HUES64 (cell line): Measurements from ENCODE around the gene LUC7L. TPM values are rescaled to one million over a fixed set of nuclear protein-coding genes. Genes with fewer than 3 reads are reported as not detected.

Experiments
- H3K27ac ChIP-seq: 2 replicates; pipeline ENCODE4 v1.7.0; 2013; ENCODE audit warnings: low read depth, low read length, inconsistent platforms
- H3K27me3 ChIP-seq: 2 replicates; pipeline ENCODE4 v1.6.1; 2013; ENCODE audit warnings: mild to moderate bottlenecking, low read length; ENCODE audit not compliant: insufficient read depth
- H3K36me3 ChIP-seq: 2 replicates; pipeline ENCODE4 v1.6.1; 2013; ENCODE audit warnings: mild to moderate bottlenecking, low read length; ENCODE audit not compliant: insufficient read depth
- H3K4me1 ChIP-seq: 2 replicates; pipeline ENCODE4 v1.6.1; 2013; ENCODE audit warnings: mild to moderate bottlenecking, low read length, moderate library complexity; ENCODE audit not compliant: insufficient read depth
- H3K4me3 ChIP-seq: 2 replicates; pipeline ENCODE4 v1.5.1; 2013; ENCODE audit warnings: mild to moderate bottlenecking, low read length, moderate library complexity
- H3K9ac ChIP-seq: 2 replicates; pipeline ENCODE4 v1.6.1; 2013; ENCODE audit warnings: mild to moderate bottlenecking, low read depth, low read length
- H3K9me3 ChIP-seq: 2 replicates; pipeline ENCODE4 v1.6.1; 2013; ENCODE audit warnings: low read depth, low read length; ENCODE audit not compliant: insufficient read depth
- WGBS: fragments of 150-250, 120-280 bp; methylation state at CpG from one replicate; pipeline ENCODE4 v1.1.7; 2013; ENCODE audit warnings: missing lambda C conversion rate; 5-methylcytosine and 5-hydroxymethylcytosine counted together
- polyA plus RNA-seq, 2 experiments: library from polyadenylated mRNA; stranded (reverse); fragments of 50-300 nt; gene quantifications; one replicate each; pipeline ENCODE4 v1.2.3, GENCODE V29; 2013

Gene LUC7L
- 88.2 TPM for polyA plus RNA-seq (2013, experiment 1 of 2)
- polyA plus RNA-seq (2013, experiment 2 of 2), result 83.5 TPM

- Histone ChIP-seq H3K4me3 (peak within 1 kb of the TSS; percentile 85), H3K36me3 (peaks cover 37% of the 10 kb centered on the region), H3K27ac (peak within 1 kb of the TSS; percentile 97), H3K4me1 (peaks cover 11% of the 10 kb centered on the region; the same call in 1 of the 2 replicates), H3K27me3 (no peaks in the 10 kb centered on the region), H3K9ac (peak within 1 kb of the TSS; percentile 98), H3K9me3 (no peaks in the 10 kb centered on the region)
- 3% methylated on average over 88 of the region's 88 CpGs for WGBS
Observed at GRCh38 chr16:228852-229730, at the start of gene LUC7L. LUC7L (minus strand) TSS chr16:229449; CDS start chr16:229339, 110 bp downstream.

GRCh38 chr16:278863-279366, 49.7 kb upstream of the LUC7L start:
- H3K27me3 ChIP-seq, result peaks cover 67% of the 10 kb centered on the region
- H3K36me3 ChIP-seq, result no peaks in the 10 kb centered on the region
- no peaks in the 10 kb centered on the region for H3K4me1 ChIP-seq
- no peak overlapping the region for H3K4me3 ChIP-seq
- 84% methylated on average over 6 of the region's 6 CpGs for WGBS
- H3K9ac ChIP-seq, result no peak overlapping the region
- no peak overlapping the region for H3K27ac ChIP-seq
- H3K9me3 ChIP-seq, result no peaks in the 10 kb centered on the region

GRCh38 chr16:276426-277077, 47.3 kb upstream of the LUC7L start:
- 84% methylated on average over 20 of the region's 20 CpGs for WGBS
- no peaks in the 10 kb centered on the region for H3K9me3 ChIP-seq
- H3K27ac ChIP-seq, result no peak overlapping the region
- H3K4me1 ChIP-seq, result no peaks in the 10 kb centered on the region
- H3K27me3 ChIP-seq, result peaks cover 63% of the 10 kb centered on the region
- no peak overlapping the region for H3K4me3 ChIP-seq
- H3K36me3 ChIP-seq, result no peaks in the 10 kb centered on the region
- H3K9ac ChIP-seq, result no peak overlapping the region

- Histone ChIP-seq H3K4me3 (peak within 1 kb of the TSS; percentile 45), H3K9me3 (no peaks in the 10 kb centered on the region), H3K9ac (no peak within 1 kb of the TSS), H3K27ac (no peak within 1 kb of the TSS), H3K36me3 (no peaks in the 10 kb centered on the region), H3K4me1 (no peaks in the 10 kb centered on the region), H3K27me3 (peaks cover 55% of the 10 kb centered on the region)
- WGBS, result 8% methylated on average over 56 of the region's 56 CpGs
Observed at GRCh38 chr16:275786-276232, 46.6 kb upstream of the LUC7L start, which contains the start of gene RGS11. RGS11 (minus strand) TSS chr16:275944; CDS start chr16:275911, 33 bp downstream.

- 7% methylated on average over 58 of the region's 58 CpGs for WGBS
- peak overlapping the region; percentile 45 for H3K4me3 ChIP-seq
- H3K9me3 ChIP-seq, result no peaks in the 10 kb centered on the region
- no peak overlapping the region for H3K27ac ChIP-seq
- no peaks in the 10 kb centered on the region for H3K4me1 ChIP-seq
- H3K36me3 ChIP-seq, result no peaks in the 10 kb centered on the region
- no peak overlapping the region for H3K9ac ChIP-seq
- H3K27me3 ChIP-seq, result peaks cover 51% of the 10 kb centered on the region
Observed at GRCh38 chr16:275041-275641, 45.9 kb upstream of the LUC7L start.

GRCh38 chr16:273547-274421, 44.5 kb upstream of the LUC7L start:
- Histone ChIP-seq H3K9me3 (no peaks in the 10 kb centered on the region), H3K36me3 (no peaks in the 10 kb centered on the region), H3K4me3 (no peak overlapping the region), H3K27me3 (peaks cover 38% of the 10 kb centered on the region), H3K4me1 (no peaks in the 10 kb centered on the region), H3K27ac (no peak overlapping the region), H3K9ac (no peak overlapping the region)
- 92% methylated on average over 30 of the region's 30 CpGs for WGBS

- Histone ChIP-seq H3K36me3 (no peaks in the 10 kb centered on the region), H3K27me3 (peaks cover 29% of the 10 kb centered on the region), H3K9me3 (no peaks in the 10 kb centered on the region), H3K4me1 (no peaks in the 10 kb centered on the region), H3K9ac (no peak overlapping the region), H3K27ac (no peak overlapping the region), H3K4me3 (no peak overlapping the region)
- WGBS, result 87% methylated on average over 36 of the region's 36 CpGs
Observed at GRCh38 chr16:272633-273546, 43.6 kb upstream of the LUC7L start.

- Histone ChIP-seq H3K4me3 (no peak overlapping the region), H3K36me3 (no peaks in the 10 kb centered on the region), H3K27me3 (peaks cover 15% of the 10 kb centered on the region), H3K27ac (no peak overlapping the region), H3K9me3 (no peaks in the 10 kb centered on the region), H3K9ac (no peak overlapping the region), H3K4me1 (no peaks in the 10 kb centered on the region)
- WGBS, result 93% methylated on average over 34 of the region's 34 CpGs
Observed at GRCh38 chr16:270381-271255, 41.4 kb upstream of the LUC7L start.
